WTC11 (cell line): ENCODE measurements around the gene TBC1D4. TPM values are rescaled to one million over a fixed set of nuclear protein-coding genes. Genes with fewer than 3 reads are reported as not detected.

Experiments
- ATAC-seq: fragments of 200-7000 bp; cut with Tn5 transposase; 2 replicates; pipeline ENCODE4 v1.10.0; 2021; ENCODE audit warnings: mild to moderate bottlenecking, moderate library complexity
- CTCF ChIA-PET: fragments of 300-600 bp; sonication (Branson Sonifier 250); formaldehyde crosslinking; loops from one replicate; lab custom pipeline; 2021; ENCODE audit warnings: antibody characterized with exemption; lab: Charles Lee
- POLR2A ChIA-PET: fragments of 350-600 bp; sonication (Branson Sonifier 250); formaldehyde crosslinking; loops from one replicate; lab custom pipeline; 2021; ENCODE audit warnings: antibody characterized with exemption; lab: Charles Lee
- DNase-seq: peaks from one replicate; pipeline ENCODE4 v3.0.0; 2021; ENCODE audit warnings: low spot score
- H3K27ac Mint-ChIP-seq: 2 replicates; pipeline ENCODE4 v1.8.0; 2021; ENCODE audit warnings: mixed read lengths
- H3K27me3 Mint-ChIP-seq: 2 replicates; pipeline ENCODE4 v1.8.0; 2021; ENCODE audit warnings: low read depth, mild to moderate bottlenecking, moderate library complexity, mixed read lengths
- H3K36me3 Mint-ChIP-seq: 2 replicates; pipeline ENCODE4 v1.8.0; 2021; ENCODE audit warnings: mixed read lengths
- H3K4me1 Mint-ChIP-seq: 2 replicates; pipeline ENCODE4 v1.8.0; 2022; ENCODE audit warnings: mixed read lengths
- H3K4me3 Mint-ChIP-seq: 2 replicates; pipeline ENCODE4 v1.8.0; 2021; ENCODE audit warnings: mild to moderate bottlenecking, moderate library complexity, mixed read lengths
- H3K9me3 Mint-ChIP-seq: 2 replicates; pipeline ENCODE4 v1.8.0; 2021; ENCODE audit warnings: mixed read lengths
- AFF4 ChIP-seq: sonication (generic); formaldehyde crosslinking; IDR thresholded peaks from 2 replicates; pipeline ENCODE4 v1.8.1; 2023; ENCODE audit warnings: mild to moderate bottlenecking, missing genetic modification reagents, borderline replicate concordance
- ELF4 ChIP-seq: sonication (generic); formaldehyde crosslinking; IDR thresholded peaks from 2 replicates; pipeline ENCODE4 v1.8.1; 2022; ENCODE audit warnings: low read depth, mild to moderate bottlenecking, moderate library complexity, missing genetic modification reagents
- FOXP4 ChIP-seq: sonication (generic); formaldehyde crosslinking; IDR thresholded peaks from 2 replicates; pipeline ENCODE4 v1.8.0; 2022; ENCODE audit warnings: mild to moderate bottlenecking, missing genetic modification reagents
- GABPB1 ChIP-seq: sonication (generic); formaldehyde crosslinking; IDR thresholded peaks from 2 replicates; pipeline ENCODE4 v1.8.1; 2023; ENCODE audit warnings: mild to moderate bottlenecking, missing genetic modification reagents
- GTF2I ChIP-seq: fragments of 250-450 bp; sonication (Bioruptor Pico); conservative IDR thresholded peaks from 2 replicates; pipeline ENCODE4 v1.4.0; 2021; ENCODE audit warnings: mild to moderate bottlenecking
- IRF1 ChIP-seq: sonication (generic); formaldehyde crosslinking; IDR thresholded peaks from 2 replicates; pipeline ENCODE4 v1.8.0; 2023; ENCODE audit warnings: missing genetic modification reagents
- JUN ChIP-seq: sonication (generic); formaldehyde crosslinking; IDR thresholded peaks from 2 replicates; pipeline ENCODE4 v1.8.0; 2023; ENCODE audit warnings: mild to moderate bottlenecking, missing genetic modification reagents
- NFATC4 ChIP-seq: fragments of 250-450 bp; sonication (Bioruptor Pico); IDR thresholded peaks from 2 replicates; pipeline ENCODE4 v1.9.0; 2021; ENCODE audit warnings: mild to moderate bottlenecking
- PRDM15 ChIP-seq: sonication (generic); formaldehyde crosslinking; IDR thresholded peaks from 2 replicates; pipeline ENCODE4 v1.8.0; 2022; ENCODE audit warnings: missing genetic modification reagents
- RELA ChIP-seq: sonication (generic); formaldehyde crosslinking; IDR thresholded peaks from 2 replicates; pipeline ENCODE4 v1.8.1; 2022; ENCODE audit warnings: missing genetic modification reagents, mild to moderate bottlenecking, borderline replicate concordance
- RORB ChIP-seq: fragments of 250-450 bp; sonication (Bioruptor Pico); IDR thresholded peaks from 2 replicates; pipeline ENCODE4 v1.9.0; 2021; ENCODE audit warnings: mild to moderate bottlenecking
- SMAD4 ChIP-seq: sonication (generic); formaldehyde crosslinking; IDR thresholded peaks from 2 replicates; pipeline ENCODE4 v1.8.0; 2022; ENCODE audit warnings: mild to moderate bottlenecking, missing genetic modification reagents
- SOX15 ChIP-seq: fragments of 250-450 bp; sonication (Bioruptor Pico); IDR thresholded peaks from 2 replicates; pipeline ENCODE4 v1.9.0; 2021; ENCODE audit warnings: mild to moderate bottlenecking
- TEAD4 ChIP-seq: sonication (generic); formaldehyde crosslinking; IDR thresholded peaks from 2 replicates; pipeline ENCODE4 v1.8.0; 2022; ENCODE audit warnings: mild to moderate bottlenecking, missing genetic modification reagents
- USF2 ChIP-seq: sonication (generic); formaldehyde crosslinking; IDR thresholded peaks from 2 replicates; pipeline ENCODE4 v1.8.1; 2023; ENCODE audit warnings: mild to moderate bottlenecking, missing genetic modification reagents, moderate library complexity
- ZNF121 ChIP-seq: sonication (generic); formaldehyde crosslinking; IDR thresholded peaks from 2 replicates; pipeline ENCODE4 v1.8.0; 2023; ENCODE audit warnings: missing genetic modification reagents
- ZNF423 ChIP-seq: fragments of 250-450 bp; sonication (Bioruptor Pico); IDR thresholded peaks from 2 replicates; pipeline ENCODE4 v2.1.2; 2022; ENCODE audit warnings: mild to moderate bottlenecking, moderate library complexity
- ZNF425 ChIP-seq: fragments of 250-450 bp; sonication (Bioruptor Pico); conservative IDR thresholded peaks from 2 replicates; pipeline ENCODE4 v1.9.0; 2021; ENCODE audit warnings: mild to moderate bottlenecking
- ZNF532 ChIP-seq: fragments of 250-450 bp; sonication (Bioruptor Pico); IDR thresholded peaks from 2 replicates; pipeline ENCODE4 v1.9.0; 2021; ENCODE audit warnings: mild to moderate bottlenecking, borderline replicate concordance
- total RNA-seq: library from RNA; stranded (reverse); gene quantifications from 3 replicates; pipeline ENCODE4 v1.2.3, GENCODE V29; 2021

Gene TBC1D4
- total RNA-seq, 1 experiment from 2014 or later: 37.1 TPM

GRCh38 chr13:75264611-75265010, 217.4 kb downstream of the TBC1D4 start (continued):
- TF ChIP-seq TEAD4 (CRISPR knock-in tag) (no peak), FOXP4 (CRISPR knock-in tag) (no peak), JUN (CRISPR knock-in tag) (no peak), NFATC4 (CRISPR knock-in tag) (no peak), ZNF423 (no peak), ZNF532 (no peak), RORB (no peak), ZNF121 (CRISPR knock-in tag) (no peak), ZNF425 (no peak), ELF4 (CRISPR knock-in tag) (no peak), SMAD4 (CRISPR knock-in tag) (no peak)

- ATAC-seq: no peak
- 0 out of 2 replicates have a peak, but pooled peaks cover 5% of the 10 kb centered on the region for H3K4me1 Mint-ChIP-seq
- no peaks in the 10 kb centered on the region for H3K27me3 Mint-ChIP-seq
- H3K4me3 Mint-ChIP-seq: no peak overlapping the region
- peaks cover 4% of the 10 kb centered on the region; the same call in 1 of the 2 replicates for H3K36me3 Mint-ChIP-seq
- no peak overlapping the region for H3K27ac Mint-ChIP-seq
- POLR2A ChIA-PET: no interaction called here
- CTCF ChIA-PET: interaction anchor here (0.6 kb wide), 1 partner anchor 977 kb away, joined by 3 read pairs; no protein-coding TSS in a partner anchor
- DNase-seq: no peak
- H3K9me3 Mint-ChIP-seq: peaks cover 3% of the 10 kb centered on the region
- TF ChIP-seq RELA (CRISPR knock-in tag) (no peak), GABPB1 (CRISPR knock-in tag) (no peak), GTF2I (CRISPR knock-in tag) (no peak), ZNF121 (CRISPR knock-in tag) (no peak), AFF4 (CRISPR knock-in tag) (no peak), PRDM15 (CRISPR knock-in tag) (no peak), USF2 (CRISPR knock-in tag) (no peak), SOX15 (CRISPR knock-in tag) (no peak), IRF1 (CRISPR knock-in tag) (no peak)
Measured at GRCh38 chr13:75263741-75264407, 218.1 kb downstream of the TBC1D4 start.
